GM10248 (cell line): ENCODE measurements around the gene WBP1.

ENCODE experiments used
- CTCF ChIA-PET: fragments of 300-600 bp; sonication (Branson Sonifier 250); formaldehyde crosslinking; extraction: SDS; loops from one replicate; lab custom pipeline; 2021; ENCODE audit warnings: antibody characterized with exemption; lab: Yijun Ruan, JAX
- POLR2A ChIA-PET: fragments of 350-650 bp; sonication (Branson Sonifier 250); formaldehyde crosslinking; extraction: SDS; loops from one replicate; lab custom pipeline; 2020; ENCODE audit warnings: antibody characterized with exemption; lab: Yijun Ruan, JAX
- DNase-seq: peaks from one replicate; pipeline ENCODE4 v3.0.0; 2012; ENCODE audit errors: extremely low spot score
- CTCF ChIP-seq: IDR thresholded peaks from 2 replicates; pipeline ENCODE4 v1.5.1; 2012; ENCODE audit warnings: mild to moderate bottlenecking, low read depth; ENCODE audit errors: extremely low read depth, missing control alignments, control extremely low read depth

The WBP1 gene

GRCh38 chr2:74491648-74492544 is 33.7 kb downstream of the WBP1 start:
- CTCF ChIA-PET = interaction anchor here (1.0 to 2.5 kb wide), 5 partner anchors 9 to 97 kb away, joined by 3 to 7 read pairs (median 4); partner anchors contain the start of genes CCDC142 and TTC31
- no peak for DNase-seq
- TF ChIP-seq CTCF = no peak
- POLR2A ChIA-PET = no interaction called here

- DNase-seq = no peak
- POLR2A ChIA-PET = interaction anchor here (0.6 kb wide), 1 partner anchor 19 kb away, joined by 3 read pairs; no protein-coding TSS in a partner anchor
- TF ChIP-seq CTCF = no peak
- CTCF ChIA-PET = interaction anchor here (0.9 to 2.0 kb wide), 4 partner anchors 11 to 94 kb away, joined by 3 to 10 read pairs (median 5); partner anchors contain the start of genes CCDC142, DQX1 and TTC31
These were observed 35.3 kb downstream of the WBP1 start for GRCh38 chr2:74493546-74493945.

- ChIA-PET POLR2A (no interaction called here), CTCF (interaction anchor here (0.7 to 1.9 kb wide), 2 partner anchors 8 to 92 kb away, joined by 3 to 8 read pairs; no protein-coding TSS in a partner anchor)
These were observed 37.2 kb downstream of the WBP1 start for GRCh38 chr2:74495440-74495839.

GRCh38 chr2:74496997-74497776 is 38.9 kb downstream of the WBP1 start:
- TF ChIP-seq CTCF = no peak
- ChIA-PET CTCF (interaction anchor here (0.7 to 1.9 kb wide), 8 partner anchors 14 to 91 kb away, joined by 3 to 8 read pairs (median 4); partner anchors contain the start of genes CCDC142, TLX2 and TTC31), POLR2A (no interaction called here)
- DNase-seq = no peak

More at GRCh38 chr2:74495440-74495839, 37.2 kb downstream of the WBP1 start:
- DNase-seq = no peak
- no peak for TF ChIP-seq CTCF

GRCh38 chr2:74497777-74498499 is 39.7 kb downstream of the WBP1 start:
- ChIA-PET CTCF (interaction anchor here (0.7 to 1.6 kb wide), 9 partner anchors 15 to 90 kb away, joined by 3 to 7 read pairs (median 3); partner anchors contain the start of genes AUP1, CCDC142, HTRA2 and TLX2), POLR2A (no interaction called here)
- TF ChIP-seq CTCF = no peak
- peak; percentile 47 for DNase-seq
